Sigmoid colon (tissue), 7 donors: ENCODE results near the gene AHI1. TPM values are rescaled to one million over a fixed set of nuclear protein-coding genes. Genes with fewer than 3 reads are reported as not detected.

Experiments used
- DNase-seq: peaks from one replicate; pipeline ENCODE4 v3.0.0-alpha.2; 2019
- H3K27ac ChIP-seq, 4 donors: fragments of 200-600 bp; sonication (generic); one replicate each; pipeline ENCODE4 v1.5.1; 2016 to 2019; ENCODE audit warnings: mild to moderate bottlenecking in 1 of 4
- H3K27me3 ChIP-seq, 3 donors: fragments of 200-600 bp; sonication (generic); one replicate each; pipeline ENCODE4 v1.5.1; 2019; ENCODE audit warnings: mild to moderate bottlenecking in 1 of 3
- H3K36me3 ChIP-seq, 4 donors: fragments of 200-600 bp; sonication (generic); one replicate each; pipeline ENCODE4 v1.5.1; 2016 to 2019
- H3K4me1 ChIP-seq, 4 donors: fragments of 200-600 bp; sonication (generic); one replicate each; pipeline ENCODE4 v1.5.1; 2017 to 2019
- H3K4me3 ChIP-seq, 4 donors: fragments of 200-600 bp; sonication (generic); one replicate each; pipeline ENCODE4 v1.5.1; 2017 to 2019; ENCODE audit warnings: mild to moderate bottlenecking in 2 of 4, moderate library complexity in 1 of 4
- H3K9me3 ChIP-seq, 4 donors: fragments of 200-600 bp in 3 of 4; sonication (generic) in 3 of 4; one replicate each; pipeline versions ENCODE4 v1.5.1 to v1.6.1; 2013 to 2019
- CTCF ChIP-seq, 4 experiments: fragments of 450-650 bp in 3 of 4; fragments of 200-600 bp in 1 of 4; IDR thresholded peaks; one replicate each; pipeline ENCODE4 v1.5.1; 2016 to 2019; ENCODE audit warnings: antibody characterized with exemption in 4 of 4, mild to moderate bottlenecking in 3 of 4, moderate library complexity in 2 of 4
- EP300 ChIP-seq, 4 donors: sonication (generic); formaldehyde crosslinking; IDR thresholded peaks; one replicate each; pipeline ENCODE4 v1.6.1; 2017; ENCODE audit warnings: antibody characterized with exemption in 4 of 4
- POLR2A ChIP-seq, 2 donors: fragments of 450-650 bp; IDR thresholded peaks; one replicate each; pipeline ENCODE4 v1.6.1; 2016; ENCODE audit warnings: antibody characterized with exemption in 2 of 2, mild to moderate bottlenecking in 2 of 2, moderate library complexity in 2 of 2
- POLR2AphosphoS5 ChIP-seq, 4 donors: sonication (generic); formaldehyde crosslinking; IDR thresholded peaks; one replicate each; pipeline ENCODE4 v1.6.1; 2017; ENCODE audit warnings: antibody characterized with exemption in 4 of 4
- WGBS, 2 donors: extraction: QIAGEN DNeasy Blood & Tissue Kit; methylation state at CpG; one replicate each; pipeline ENCODE4 v1.1.7; 2013; 5-methylcytosine and 5-hydroxymethylcytosine counted together
- intact Hi-C: fragments of 100-400 bp; cut with DNase I; formaldehyde crosslinking; loops from one replicate; pipeline ENCODE4 v1.15.1; 2023
- polyA plus RNA-seq, 3 donors: library from polyadenylated mRNA; stranded (reverse); fragments of 200-250 nt; gene quantifications; one replicate each; pipeline ENCODE4 v1.2.3, GENCODE V29; 2013
- total RNA-seq, 4 donors: library from RNA; depleted of rRNA; stranded (reverse); fragments of >200 nt; gene quantifications; one replicate each; pipeline ENCODE4 v1.1.0, GENCODE V29; 2016
- donor health status: healthy with polysubstance abuse.
- donor health status: Bipolar disorder and iron deficiency.
- donor health status: healthy.

The AHI1 gene
- total and polyA plus RNA-seq, 7 donors = 4.2 to 47.1 (median 25.8) TPM

- DNase-seq = no peak
- H3K4me1 ChIP-seq = no peaks in the 10 kb centered on the region
- no peaks in the 10 kb centered on the region for H3K9me3 ChIP-seq
- no peaks in the 10 kb centered on the region for H3K27me3 ChIP-seq
- no peak overlapping the region for H3K27ac ChIP-seq
- no peak for TF ChIP-seq CTCF (IDR thresholded peaks at IDR 0.05)
- TF ChIP-seq POLR2AphosphoS5 (IDR thresholded peaks at IDR 0.05) = no peak
- no peak for TF ChIP-seq POLR2A (IDR thresholded peaks at IDR 0.05)
- no peak for TF ChIP-seq EP300 (IDR thresholded peaks at IDR 0.05)
- intact Hi-C loops = no loop called here
- peaks cover 0 to 30% (median 0%) of the 10 kb centered on the region in 4 donors for H3K36me3 ChIP-seq
- H3K4me3 ChIP-seq = no peak overlapping the region
Measured at GRCh38 chr6:135300576-135300975, 197.0 kb downstream of the AHI1 start.

GRCh38 chr6:135299256-135299655, 198.3 kb downstream of the AHI1 start:
- no peak for DNase-seq
- 83 to 89% methylated on average over 2 of the region's 2 CpGs for WGBS, 2 donors

GRCh38 chr6:135298455-135298854, 199.1 kb downstream of the AHI1 start:
- DNase-seq = no peak
- Histone ChIP-seq H3K4me1 (no peaks in the 10 kb centered on the region), H3K27me3 (no peaks in the 10 kb centered on the region), H3K27ac (no peak overlapping the region), H3K4me3 (no peak overlapping the region), H3K36me3 (peaks cover 0 to 36% (median 0%) of the 10 kb centered on the region in 4 donors), H3K9me3 (no peaks in the 10 kb centered on the region)
- intact Hi-C loops = no loop called here
- TF ChIP-seq EP300 (IDR thresholded peaks at IDR 0.05) (no peak), CTCF (IDR thresholded peaks at IDR 0.05) (no peak), POLR2AphosphoS5 (IDR thresholded peaks at IDR 0.05) (no peak), POLR2A (IDR thresholded peaks at IDR 0.05) (no peak)
- WGBS, 2 donors = 76 to 91% methylated on average over 2 of the region's 2 CpGs

More at GRCh38 chr6:135299256-135299655, 198.3 kb downstream of the AHI1 start:
- Histone ChIP-seq H3K36me3 (peaks cover 0 to 36% (median 0%) of the 10 kb centered on the region in 4 donors), H3K4me3 (no peak overlapping the region), H3K4me1 (no peaks in the 10 kb centered on the region), H3K27ac (no peak overlapping the region), H3K27me3 (no peaks in the 10 kb centered on the region), H3K9me3 (no peaks in the 10 kb centered on the region)
- intact Hi-C loops = no loop called here
- no peak for TF ChIP-seq POLR2AphosphoS5 (IDR thresholded peaks at IDR 0.05)
- TF ChIP-seq POLR2A (IDR thresholded peaks at IDR 0.05) = no peak
- no peak for TF ChIP-seq EP300 (IDR thresholded peaks at IDR 0.05)
- TF ChIP-seq CTCF (IDR thresholded peaks at IDR 0.05) = no peak

GRCh38 chr6:135296715-135297114, 200.8 kb downstream of the AHI1 start:
- no peaks in the 10 kb centered on the region for H3K27me3 ChIP-seq
- peaks cover 0 to 28% (median 0%) of the 10 kb centered on the region in 4 donors for H3K36me3 ChIP-seq
- H3K4me1 ChIP-seq = no peaks in the 10 kb centered on the region
- H3K4me3 ChIP-seq = no peak overlapping the region
- no peak overlapping the region for H3K27ac ChIP-seq
- DNase-seq = no peak
- no peaks in the 10 kb centered on the region for H3K9me3 ChIP-seq
- TF ChIP-seq POLR2A (IDR thresholded peaks at IDR 0.05) (no peak), CTCF (IDR thresholded peaks at IDR 0.05) (no peak), EP300 (IDR thresholded peaks at IDR 0.05) (no peak), POLR2AphosphoS5 (IDR thresholded peaks at IDR 0.05) (no peak)
- 58 to 79% methylated on average over 2 of the region's 2 CpGs for WGBS, 2 donors
- intact Hi-C loops = no loop called here

- no peak for DNase-seq
- Histone ChIP-seq H3K36me3 (peaks cover 0 to 27% (median 0%) of the 10 kb centered on the region in 4 donors), H3K9me3 (no peaks in the 10 kb centered on the region), H3K4me1 (no peaks in the 10 kb centered on the region), H3K27ac (no peak overlapping the region), H3K27me3 (no peaks in the 10 kb centered on the region), H3K4me3 (no peak overlapping the region)
- intact Hi-C loops = no loop called here
- TF ChIP-seq CTCF (IDR thresholded peaks at IDR 0.05) (no peak), EP300 (IDR thresholded peaks at IDR 0.05) (no peak), POLR2AphosphoS5 (IDR thresholded peaks at IDR 0.05) (no peak), POLR2A (IDR thresholded peaks at IDR 0.05) (no peak)
- WGBS, 2 donors = 82 to 98% methylated on average over 1 of the region's 1 CpG
Measured at GRCh38 chr6:135295085-135295484, 202.5 kb downstream of the AHI1 start.
